Measurements from ENCODE around the gene TTN. TPM values are rescaled to one million over a fixed set of nuclear protein-coding genes. Genes with fewer than 3 reads are reported as not detected.

TTN gene
- total RNA-seq, 1 donor: under 0.01 TPM

GRCh38 chr2:178764097-178764496, 43.1 kb downstream of the TTN start:
- no peak for DNase-seq (ENCODE audit: low read depth)
- TF ChIP-seq CTCF (IDR thresholded peaks at IDR 0.05; ENCODE audit: insufficient read depth, low read depth, low read length): no peak
- H3K4me3 ChIP-seq (ENCODE audit: low read depth, low read length): no peak overlapping the region

GRCh38 chr2:178761759-178762371, 45.4 kb downstream of the TTN start:
- peak; percentile 34 for DNase-seq (ENCODE audit: low read depth)
- no peak overlapping the region for H3K4me3 ChIP-seq (ENCODE audit: low read depth, low read length)
- peak; percentile 73 for TF ChIP-seq CTCF (IDR thresholded peaks at IDR 0.05; ENCODE audit: insufficient read depth, low read depth, low read length)

GRCh38 chr2:178756843-178757242, 50.4 kb downstream of the TTN start:
- H3K4me3 ChIP-seq (ENCODE audit: low read depth, low read length): no peak overlapping the region
- no peak for TF ChIP-seq CTCF (IDR thresholded peaks at IDR 0.05; ENCODE audit: insufficient read depth, low read depth, low read length)
- no peak for DNase-seq (ENCODE audit: low read depth)

- DNase-seq (ENCODE audit: low read depth): no peak
- TF ChIP-seq CTCF (IDR thresholded peaks at IDR 0.05; ENCODE audit: insufficient read depth, low read depth, low read length): no peak
- H3K4me3 ChIP-seq (ENCODE audit: low read depth, low read length): no peak overlapping the region
Observed at GRCh38 chr2:178756343-178756742, 50.9 kb downstream of the TTN start.

- TF ChIP-seq CTCF (IDR thresholded peaks at IDR 0.05; ENCODE audit: insufficient read depth, low read depth, low read length): no peak
- no peak for DNase-seq (ENCODE audit: low read depth)
- no peak overlapping the region for H3K4me3 ChIP-seq (ENCODE audit: low read depth, low read length)
Observed at GRCh38 chr2:178747767-178748166, 59.5 kb downstream of the TTN start.

- no peak for TF ChIP-seq CTCF (IDR thresholded peaks at IDR 0.05; ENCODE audit: insufficient read depth, low read depth, low read length)
- DNase-seq (ENCODE audit: low read depth): no peak
- no peak overlapping the region for H3K4me3 ChIP-seq (ENCODE audit: low read depth, low read length)
Observed at GRCh38 chr2:178734518-178734917, 72.7 kb downstream of the TTN start.

GRCh38 chr2:178733975-178734374, 73.2 kb downstream of the TTN start:
- DNase-seq (ENCODE audit: low read depth): no peak
- TF ChIP-seq CTCF (IDR thresholded peaks at IDR 0.05; ENCODE audit: insufficient read depth, low read depth, low read length): no peak

More at GRCh38 chr2:178733975-178734374, 73.2 kb downstream of the TTN start:
- H3K4me3 ChIP-seq (ENCODE audit: low read depth, low read length): no peak overlapping the region

All from fibroblast of villous mesenchyme (primary cell).